Ishikawa (cell line): Measurements from ENCODE around the gene AZIN2.

ENCODE experiments used
- CEBPB ChIP-seq: IDR thresholded peaks from 2 replicates; pipeline ENCODE4 v1.6.1; 2012
- EGR1 ChIP-seq: IDR thresholded peaks from 2 replicates; pipeline ENCODE4 v1.6.1; 2012
- EP300 ChIP-seq: IDR thresholded peaks from 2 replicates; pipeline ENCODE4 v1.6.1; 2012; ENCODE audit warnings: borderline replicate concordance
- NFIC ChIP-seq: IDR thresholded peaks from 2 replicates; pipeline ENCODE4 v1.6.1; 2012
- RAD21 ChIP-seq: IDR thresholded peaks from 2 replicates; pipeline ENCODE4 v1.6.1; 2012; ENCODE audit warnings: low read depth
- TAF1 ChIP-seq: IDR thresholded peaks from 2 replicates; pipeline ENCODE4 v1.6.1; 2012; ENCODE audit warnings: low read depth, mild to moderate bottlenecking
- TF ChIP-seq, protein P1 (sequence below): IDR thresholded peaks from 2 replicates; pipeline ENCODE4 v1.6.1; 2012; ENCODE audit warnings: low read depth, mild to moderate bottlenecking
- TF ChIP-seq, protein P2 (sequence below): IDR thresholded peaks from 2 replicates; pipeline ENCODE4 v1.6.1; 2012

DNA sequence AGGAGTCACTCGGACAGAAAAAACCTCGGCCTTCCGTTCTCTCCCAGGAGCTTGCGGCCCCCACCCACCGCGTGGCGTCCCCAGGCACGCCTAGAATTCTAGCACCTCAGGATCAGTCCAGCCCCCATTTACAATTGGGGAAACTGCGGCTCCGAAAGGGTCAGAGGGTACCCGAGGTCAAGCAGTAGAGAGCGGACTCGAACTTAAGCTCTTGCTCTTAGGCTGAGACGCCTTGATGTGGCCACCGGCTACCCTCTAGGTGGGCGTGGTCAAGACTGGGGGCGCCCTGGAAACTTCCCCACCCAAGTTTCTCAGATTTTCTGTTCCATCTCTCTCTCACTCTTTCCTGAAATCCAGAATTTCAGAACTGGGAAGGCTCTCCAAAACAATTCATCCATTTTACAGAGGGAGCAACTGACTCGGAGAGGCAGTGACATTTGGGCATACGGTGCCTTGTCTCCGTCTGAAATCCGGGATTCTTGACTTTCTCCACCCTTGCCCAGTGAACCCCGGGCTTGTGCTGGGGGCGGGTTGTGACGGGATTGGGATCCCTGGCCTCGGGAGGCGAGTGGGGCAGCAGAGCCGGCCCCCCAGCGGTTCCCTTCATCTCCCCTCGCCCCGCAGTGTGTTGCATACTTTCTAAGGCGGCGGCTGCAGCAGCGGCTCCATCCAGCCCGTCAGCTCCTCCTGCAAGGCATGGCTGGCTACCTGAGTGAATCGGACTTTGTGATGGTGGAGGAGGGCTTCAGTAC, 777 bp downstream of the AZIN2 start:
- TF ChIP-seq TAF1 = no peak
- TF ChIP-seq, protein P1, sequence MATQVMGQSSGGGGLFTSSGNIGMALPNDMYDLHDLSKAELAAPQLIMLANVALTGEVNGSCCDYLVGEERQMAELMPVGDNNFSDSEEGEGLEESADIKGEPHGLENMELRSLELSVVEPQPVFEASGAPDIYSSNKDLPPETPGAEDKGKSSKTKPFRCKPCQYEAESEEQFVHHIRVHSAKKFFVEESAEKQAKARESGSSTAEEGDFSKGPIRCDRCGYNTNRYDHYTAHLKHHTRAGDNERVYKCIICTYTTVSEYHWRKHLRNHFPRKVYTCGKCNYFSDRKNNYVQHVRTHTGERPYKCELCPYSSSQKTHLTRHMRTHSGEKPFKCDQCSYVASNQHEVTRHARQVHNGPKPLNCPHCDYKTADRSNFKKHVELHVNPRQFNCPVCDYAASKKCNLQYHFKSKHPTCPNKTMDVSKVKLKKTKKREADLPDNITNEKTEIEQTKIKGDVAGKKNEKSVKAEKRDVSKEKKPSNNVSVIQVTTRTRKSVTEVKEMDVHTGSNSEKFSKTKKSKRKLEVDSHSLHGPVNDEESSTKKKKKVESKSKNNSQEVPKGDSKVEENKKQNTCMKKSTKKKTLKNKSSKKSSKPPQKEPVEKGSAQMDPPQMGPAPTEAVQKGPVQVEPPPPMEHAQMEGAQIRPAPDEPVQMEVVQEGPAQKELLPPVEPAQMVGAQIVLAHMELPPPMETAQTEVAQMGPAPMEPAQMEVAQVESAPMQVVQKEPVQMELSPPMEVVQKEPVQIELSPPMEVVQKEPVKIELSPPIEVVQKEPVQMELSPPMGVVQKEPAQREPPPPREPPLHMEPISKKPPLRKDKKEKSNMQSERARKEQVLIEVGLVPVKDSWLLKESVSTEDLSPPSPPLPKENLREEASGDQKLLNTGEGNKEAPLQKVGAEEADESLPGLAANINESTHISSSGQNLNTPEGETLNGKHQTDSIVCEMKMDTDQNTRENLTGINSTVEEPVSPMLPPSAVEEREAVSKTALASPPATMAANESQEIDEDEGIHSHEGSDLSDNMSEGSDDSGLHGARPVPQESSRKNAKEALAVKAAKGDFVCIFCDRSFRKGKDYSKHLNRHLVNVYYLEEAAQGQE = no peak
- TF ChIP-seq, protein P2, sequence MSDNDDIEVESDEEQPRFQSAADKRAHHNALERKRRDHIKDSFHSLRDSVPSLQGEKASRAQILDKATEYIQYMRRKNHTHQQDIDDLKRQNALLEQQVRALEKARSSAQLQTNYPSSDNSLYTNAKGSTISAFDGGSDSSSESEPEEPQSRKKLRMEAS = no peak
- TF ChIP-seq NFIC = no peak
- no peak for TF ChIP-seq EP300
- no peak for TF ChIP-seq CEBPB
- TF ChIP-seq RAD21 = no peak
- TF ChIP-seq EGR1 = no peak
